Stimulated activated CD4-positive, alpha-beta T cell treated with anti-CD3 and anti-CD28 coated beads, Interleukin-2, amount 100 ng/mL, for 4 hours (primary cell): Measurements from ENCODE around the gene RASSF1.

Experiments used
- DNase-seq: peaks from one replicate; pipeline ENCODE4 v3.0.0-alpha.2; 2020; ENCODE audit warnings: low read depth

Gene RASSF1, protein sequence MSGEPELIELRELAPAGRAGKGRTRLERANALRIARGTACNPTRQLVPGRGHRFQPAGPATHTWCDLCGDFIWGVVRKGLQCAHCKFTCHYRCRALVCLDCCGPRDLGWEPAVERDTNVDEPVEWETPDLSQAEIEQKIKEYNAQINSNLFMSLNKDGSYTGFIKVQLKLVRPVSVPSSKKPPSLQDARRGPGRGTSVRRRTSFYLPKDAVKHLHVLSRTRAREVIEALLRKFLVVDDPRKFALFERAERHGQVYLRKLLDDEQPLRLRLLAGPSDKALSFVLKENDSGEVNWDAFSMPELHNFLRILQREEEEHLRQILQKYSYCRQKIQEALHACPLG

GRCh38 chr3:50340448-50341329 is at the start of gene RASSF1:
Gene RASSF1 (minus strand): TSS chr3:50340836. CDS start chr3:50340805, 31 bp downstream.
- no peak for DNase-seq

DNA sequence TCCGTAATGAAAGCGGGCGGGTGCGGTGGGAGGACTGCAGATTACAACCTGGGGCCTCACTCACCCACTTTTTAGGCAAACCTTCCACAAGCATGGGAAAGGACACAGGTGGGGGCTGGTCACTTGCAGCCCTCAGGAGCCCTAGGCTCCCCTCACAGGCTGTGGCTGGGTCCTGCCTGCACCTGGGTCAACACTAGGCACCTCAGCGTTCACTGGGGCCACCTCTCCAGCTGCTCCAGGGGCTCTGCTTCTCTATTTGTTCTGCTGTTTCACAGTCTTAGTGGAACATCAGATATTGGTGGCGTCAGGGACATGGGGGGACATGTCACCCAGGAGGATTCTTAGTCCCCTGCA is 48.8 kb upstream of the RASSF1 start:
- DNase-seq, result no peak

DNA sequence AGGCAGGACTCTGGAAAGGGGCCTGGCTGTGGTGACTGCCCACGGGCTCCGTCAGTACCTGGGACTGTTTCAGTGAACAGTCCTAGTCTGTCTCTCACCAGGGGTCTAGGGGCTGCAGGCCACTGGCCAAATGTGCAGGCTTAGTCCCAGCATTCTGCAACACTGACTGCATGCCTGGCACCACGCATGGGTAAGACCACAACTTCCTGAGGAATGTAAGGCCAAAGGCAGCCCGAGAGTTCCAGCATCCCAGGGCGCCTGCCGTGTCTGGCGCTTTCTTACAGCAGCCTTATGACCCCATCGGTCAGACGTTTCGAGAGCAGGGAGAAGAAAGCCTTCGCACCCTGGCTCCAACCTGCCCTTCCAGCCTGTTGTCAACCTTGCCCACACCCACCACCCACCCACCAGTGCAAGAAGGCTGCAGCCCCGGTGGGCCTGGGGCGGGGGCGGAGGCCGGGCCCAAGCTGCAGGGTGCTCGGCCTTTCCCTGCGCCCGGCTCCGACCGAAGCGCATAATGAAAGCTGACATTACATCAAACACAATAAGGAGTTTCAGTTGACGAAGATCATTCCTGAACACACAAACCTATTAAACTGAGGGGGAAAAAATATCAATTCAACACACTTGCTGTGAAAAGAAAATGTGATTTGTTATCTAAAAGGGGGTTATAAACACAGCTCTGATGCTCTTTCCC is 48.2 kb upstream of the RASSF1 start:
- no peak for DNase-seq

GRCh38 chr3:50388016-50388719 is 47.5 kb upstream of the RASSF1 start:
- DNase-seq, result no peak

GRCh38 chr3:50385754-50386153 is 45.1 kb upstream of the RASSF1 start:
- DNase-seq, result no peak

DNA sequence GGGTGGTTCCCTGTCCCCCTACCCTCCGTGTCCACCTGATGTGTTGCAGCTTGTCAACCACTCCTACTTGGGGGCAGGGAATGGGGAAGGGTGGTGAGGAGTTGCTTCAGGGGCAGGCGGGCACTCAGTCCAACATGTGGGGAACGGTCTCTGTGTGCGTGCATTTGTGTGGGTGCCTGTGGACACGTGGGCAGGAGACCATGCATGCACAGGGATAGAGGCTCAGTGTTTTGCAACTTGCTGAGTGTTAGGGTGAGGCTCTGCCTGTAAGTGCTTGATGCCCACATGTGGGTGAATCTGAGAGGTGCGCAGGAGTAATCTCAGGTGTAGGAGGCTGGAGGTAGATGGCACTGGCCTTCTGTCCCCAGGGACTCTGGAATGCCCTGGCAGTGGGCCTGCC is 43.1 kb upstream of the RASSF1 start:
- no peak for DNase-seq

GRCh38 chr3:50382722-50383121 is 42.1 kb upstream of the RASSF1 start:
- no peak for DNase-seq

- no peak for DNase-seq
These were observed 40.7 kb upstream of the RASSF1 start for GRCh38 chr3:50381383-50381782.

- no peak for DNase-seq
These were observed 39.9 kb upstream of the RASSF1 start for GRCh38 chr3:50380405-50381085.

DNA sequence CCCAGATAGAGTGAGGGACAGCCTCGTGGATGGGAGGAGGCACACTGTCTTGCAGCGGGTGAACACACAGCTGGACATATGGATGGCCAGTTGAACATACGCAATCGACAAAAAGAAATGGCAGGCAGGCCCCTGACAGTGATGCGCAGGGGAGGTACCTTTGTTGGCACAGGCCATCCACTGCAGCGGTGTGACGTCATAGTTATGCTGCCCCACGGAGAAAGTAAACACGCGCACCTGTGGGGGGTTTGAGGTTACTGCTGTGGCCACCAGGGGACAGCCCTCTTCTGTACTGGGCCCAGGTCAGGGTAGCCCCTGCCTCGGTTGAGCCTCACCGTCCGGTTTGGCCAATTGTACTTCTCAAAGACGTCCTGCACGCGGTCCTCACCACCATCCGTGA is 38.1 kb upstream of the RASSF1 start:
- DNase-seq, result no peak

DNA sequence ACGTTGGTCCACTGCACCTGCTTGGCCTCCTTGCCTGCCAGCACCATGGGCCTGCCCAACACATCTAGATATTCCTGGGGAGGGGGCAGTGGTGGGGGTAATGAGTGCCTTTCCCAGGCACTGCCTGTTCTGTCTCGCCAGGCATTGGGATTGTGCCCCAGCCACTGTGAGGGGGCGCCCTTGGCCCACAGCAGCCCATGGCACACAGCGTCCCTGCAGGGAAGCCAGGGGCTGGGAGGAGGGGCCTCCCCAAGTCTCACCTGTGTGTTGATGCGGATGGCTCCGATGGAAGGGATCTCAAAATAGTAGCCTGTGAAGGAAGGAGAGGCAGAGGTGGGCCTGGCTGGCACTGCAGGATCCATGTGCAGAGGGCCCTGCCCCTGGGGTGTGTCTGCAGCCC is 37.4 kb upstream of the RASSF1 start:
- no peak for DNase-seq

- DNase-seq, result no peak
These were observed 34.8 kb upstream of the RASSF1 start for GRCh38 chr3:50375258-50375931.

DNA sequence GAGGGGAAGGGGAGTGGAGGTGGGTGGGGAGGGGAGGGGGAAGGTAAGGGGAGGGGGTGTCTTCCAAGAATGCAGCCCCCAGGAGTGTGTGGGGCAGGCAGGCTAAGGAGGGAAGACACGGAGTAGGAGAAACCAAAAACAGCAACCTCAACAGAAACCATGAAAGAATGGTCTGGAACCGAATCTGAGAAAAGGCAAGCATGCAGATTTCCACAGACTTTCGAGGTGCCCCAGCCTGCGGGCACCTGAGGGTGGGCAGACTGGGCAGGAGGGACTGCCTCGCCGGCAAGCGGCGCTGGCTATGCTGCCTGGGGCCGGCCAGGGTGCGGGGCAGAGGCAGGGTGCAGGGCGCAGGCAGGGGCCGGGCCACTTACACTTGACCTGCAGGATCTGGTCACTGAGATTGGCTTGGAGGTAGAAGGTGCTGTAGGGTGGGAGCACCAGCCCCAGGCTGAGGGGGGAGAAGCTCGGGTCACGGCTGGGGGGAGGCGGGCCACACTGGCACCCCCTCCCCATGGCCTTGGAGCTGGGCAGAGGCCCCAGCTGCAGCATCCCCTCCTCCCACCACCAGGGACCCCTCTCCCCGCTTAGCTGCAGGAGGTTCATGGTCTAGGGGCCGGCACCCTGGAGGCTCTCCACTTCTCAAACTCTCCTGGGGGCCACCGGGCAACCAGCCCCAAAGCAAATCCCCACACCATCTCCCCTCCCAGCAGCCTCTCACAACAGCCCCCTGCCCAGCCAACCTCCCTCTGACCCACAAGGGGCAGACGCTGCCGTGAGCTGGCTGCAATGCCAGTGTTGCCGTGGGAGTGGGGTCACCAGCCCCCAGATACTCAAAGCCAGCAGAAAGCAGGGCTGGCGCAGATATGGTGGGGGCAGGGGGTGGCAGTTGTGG is 34.0 kb upstream of the RASSF1 start:
- no peak for DNase-seq

GRCh38 chr3:50373146-50374051 is 32.8 kb upstream of the RASSF1 start:
- DNase-seq, result no peak

DNA sequence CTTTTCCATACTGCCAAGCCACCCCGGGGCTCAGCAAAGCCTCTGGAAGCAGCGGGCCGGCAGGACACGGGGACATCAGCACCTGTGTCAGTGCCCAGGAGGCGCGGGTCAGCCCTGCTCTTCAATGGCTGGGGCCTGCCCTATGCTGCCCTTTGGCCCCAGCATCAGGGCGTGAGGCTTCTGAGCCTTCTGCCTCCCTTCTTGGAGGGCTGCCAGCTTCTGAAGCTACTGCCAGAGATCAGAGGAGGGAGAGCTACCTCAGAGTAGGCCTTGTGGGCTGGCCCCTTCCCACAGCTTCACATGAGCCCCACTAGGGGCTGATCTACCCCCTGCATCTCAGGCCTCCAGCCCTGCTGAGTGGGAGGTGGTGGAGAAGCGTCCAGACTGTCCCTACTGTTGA is 31.7 kb upstream of the RASSF1 start:
- no peak for DNase-seq

DNA sequence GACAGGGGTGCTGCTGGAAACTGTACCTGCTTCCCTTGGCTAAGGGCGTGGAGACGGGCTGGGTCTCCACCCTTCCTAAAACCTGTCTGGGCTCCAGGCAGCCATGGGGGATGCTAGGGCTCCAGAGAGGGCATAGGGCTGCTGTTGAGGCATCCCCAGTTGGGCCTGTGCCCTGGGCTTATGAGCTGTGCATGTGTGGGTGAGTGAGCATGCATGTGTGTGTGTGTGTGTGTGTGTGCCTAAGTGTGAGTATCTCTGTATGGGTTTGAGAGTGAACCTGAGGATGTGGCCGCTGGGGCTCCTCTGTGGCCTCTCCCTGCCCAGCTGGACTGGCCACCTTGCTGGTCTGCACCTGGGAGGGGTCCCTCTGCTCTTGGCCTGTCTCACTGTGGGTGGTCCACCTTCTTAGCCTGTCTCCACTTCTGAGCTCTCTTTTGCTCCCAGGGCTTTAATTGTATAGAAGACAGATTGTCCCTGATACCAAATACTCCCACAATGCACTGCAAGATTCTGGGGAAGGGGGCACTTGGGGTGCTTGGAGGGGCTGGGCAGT is 30.6 kb upstream of the RASSF1 start:
- no peak for DNase-seq

GRCh38 chr3:50370594-50370993 is 30.0 kb upstream of the RASSF1 start:
- no peak for DNase-seq

- no peak for DNase-seq
These were observed 28.5 kb upstream of the RASSF1 start for GRCh38 chr3:50369012-50369670.
